Transverse colon (tissue), 4 donors: ENCODE measurements around the gene VPS26B. TPM values are rescaled to one million over a fixed set of nuclear protein-coding genes. Genes with fewer than 3 reads are reported as not detected.

Experiments
- DNase-seq: peaks from one replicate; pipeline ENCODE4 v3.0.0-alpha.2; 2019
- H3K27ac ChIP-seq, 4 donors: fragments of 200-600 bp; sonication (generic); 2 replicates each; pipeline ENCODE4 v1.5.1; 2016 to 2018; ENCODE audit warnings: inconsistent platforms in 4 of 4
- H3K27me3 ChIP-seq: fragments of 200-600 bp; sonication (generic); 2 replicates; pipeline ENCODE4 v1.5.1; 2017; ENCODE audit warnings: inconsistent platforms
- H3K36me3 ChIP-seq, 4 donors: fragments of 200-600 bp; sonication (generic); 2 replicates each; pipeline ENCODE4 v1.5.1; 2017 to 2019; ENCODE audit warnings: inconsistent platforms in 4 of 4
- H3K4me1 ChIP-seq, 4 donors: fragments of 200-600 bp; sonication (generic); 2 replicates each; pipeline ENCODE4 v1.5.1; 2017 to 2020; ENCODE audit warnings: inconsistent platforms in 4 of 4
- H3K4me3 ChIP-seq, 4 donors: fragments of 200-600 bp; sonication (generic); 1 replicate in 1 of 4; 2 replicates in 3 of 4; pipeline versions ENCODE4 v1.5.1 to v1.6.1; 2017 to 2019; ENCODE audit warnings: inconsistent platforms in 4 of 4
- H3K9me3 ChIP-seq, 2 donors: fragments of 200-600 bp; sonication (generic); 2 replicates each; pipeline ENCODE4 v1.5.1; 2017 to 2019; ENCODE audit warnings: inconsistent platforms in 2 of 2
- EP300 ChIP-seq: sonication (generic); formaldehyde crosslinking; IDR thresholded peaks from one replicate; pipeline ENCODE4 v1.6.1; 2017; ENCODE audit warnings: antibody characterized with exemption, low read depth
- POLR2A ChIP-seq: fragments of 450-650 bp; IDR thresholded peaks from one replicate; pipeline ENCODE4 v1.6.1; 2016; ENCODE audit warnings: antibody characterized with exemption, mild to moderate bottlenecking, moderate library complexity
- POLR2AphosphoS5 ChIP-seq, 3 donors: sonication (generic); formaldehyde crosslinking; IDR thresholded peaks; one replicate each; pipeline ENCODE4 v1.6.1; 2016; ENCODE audit warnings: antibody characterized with exemption in 3 of 3
- WGBS, 2 donors: methylation state at CpG; one replicate each; pipeline ENCODE4 v1.1.5; 2018; ENCODE audit warnings: low coverage in 1 of 2; 5-methylcytosine and 5-hydroxymethylcytosine counted together
- in situ Hi-C, 4 donors: fragments of 200-750 bp; cut with MboI; loops; one replicate each; pipeline versions ENCODE4 v1.15.0 to v1.15.1; 2017; ENCODE audit warnings: low sequenced_read_pairs in 3 of 4, low pct_ligation_motif_present in 1 of 4, low pct_unique_long_range_greater_than_20kb in 1 of 4
- intact Hi-C: fragments of 100-400 bp; cut with DNase I; formaldehyde crosslinking; loops from one replicate; pipeline ENCODE4 v1.15.1; 2023; ENCODE audit warnings: low total_unique reads
- total RNA-seq, 4 donors: library from RNA; depleted of rRNA; stranded (reverse); fragments of >200 nt; gene quantifications; one replicate each; pipeline ENCODE4 v1.1.0, GENCODE V29; 2016
- TF ChIP-seq, protein P1 (sequence below), 5 experiments: fragments of 200-600 bp in 3 of 5; fragments of 450-650 bp in 2 of 5; sonication (generic) in 3 of 5; IDR thresholded peaks; 1 replicate in 2 of 5; 2 replicates in 3 of 5; pipeline ENCODE4 v1.5.1; 2016 to 2017; ENCODE audit warnings: antibody characterized with exemption in 5 of 5, inconsistent platforms in 3 of 5, mild to moderate bottlenecking in 2 of 5, moderate library complexity in 1 of 5

VPS26B gene
- total RNA-seq, 4 donors from 2014 or later, result 32.8 to 49.4 (median 44.6) TPM

DNA sequence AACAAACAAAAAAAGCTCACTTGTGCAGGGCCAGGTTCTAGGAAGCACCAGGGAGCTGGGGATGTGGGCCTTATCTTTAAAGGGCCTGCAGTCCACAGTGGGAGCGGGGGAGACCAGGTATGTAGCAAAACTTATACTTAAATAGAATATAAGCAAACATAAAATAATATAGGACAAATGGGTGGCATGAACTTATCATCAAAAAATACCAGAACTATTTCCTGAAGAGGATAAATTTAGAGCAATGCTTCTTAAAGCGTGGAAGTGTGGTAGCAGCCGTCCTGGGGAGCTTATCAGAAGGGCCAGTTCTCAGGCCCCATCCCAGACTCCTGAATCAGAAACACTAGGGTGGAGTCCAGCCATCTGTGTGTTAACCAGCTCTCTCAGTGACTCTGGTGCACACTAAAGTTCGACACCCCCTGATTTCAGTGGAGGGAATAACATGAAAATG, 9.3 kb downstream of the VPS26B start:
- 83 to 87% methylated on average over 1 to 4 of the region's 4 CpGs for WGBS, 2 donors
- TF ChIP-seq POLR2A, result no peak
- TF ChIP-seq, protein P1, sequence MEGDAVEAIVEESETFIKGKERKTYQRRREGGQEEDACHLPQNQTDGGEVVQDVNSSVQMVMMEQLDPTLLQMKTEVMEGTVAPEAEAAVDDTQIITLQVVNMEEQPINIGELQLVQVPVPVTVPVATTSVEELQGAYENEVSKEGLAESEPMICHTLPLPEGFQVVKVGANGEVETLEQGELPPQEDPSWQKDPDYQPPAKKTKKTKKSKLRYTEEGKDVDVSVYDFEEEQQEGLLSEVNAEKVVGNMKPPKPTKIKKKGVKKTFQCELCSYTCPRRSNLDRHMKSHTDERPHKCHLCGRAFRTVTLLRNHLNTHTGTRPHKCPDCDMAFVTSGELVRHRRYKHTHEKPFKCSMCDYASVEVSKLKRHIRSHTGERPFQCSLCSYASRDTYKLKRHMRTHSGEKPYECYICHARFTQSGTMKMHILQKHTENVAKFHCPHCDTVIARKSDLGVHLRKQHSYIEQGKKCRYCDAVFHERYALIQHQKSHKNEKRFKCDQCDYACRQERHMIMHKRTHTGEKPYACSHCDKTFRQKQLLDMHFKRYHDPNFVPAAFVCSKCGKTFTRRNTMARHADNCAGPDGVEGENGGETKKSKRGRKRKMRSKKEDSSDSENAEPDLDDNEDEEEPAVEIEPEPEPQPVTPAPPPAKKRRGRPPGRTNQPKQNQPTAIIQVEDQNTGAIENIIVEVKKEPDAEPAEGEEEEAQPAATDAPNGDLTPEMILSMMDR (IDR thresholded peaks at IDR 0.05), result no peak
- TF ChIP-seq POLR2AphosphoS5 (IDR thresholded peaks at IDR 0.05), result no peak

DNA sequence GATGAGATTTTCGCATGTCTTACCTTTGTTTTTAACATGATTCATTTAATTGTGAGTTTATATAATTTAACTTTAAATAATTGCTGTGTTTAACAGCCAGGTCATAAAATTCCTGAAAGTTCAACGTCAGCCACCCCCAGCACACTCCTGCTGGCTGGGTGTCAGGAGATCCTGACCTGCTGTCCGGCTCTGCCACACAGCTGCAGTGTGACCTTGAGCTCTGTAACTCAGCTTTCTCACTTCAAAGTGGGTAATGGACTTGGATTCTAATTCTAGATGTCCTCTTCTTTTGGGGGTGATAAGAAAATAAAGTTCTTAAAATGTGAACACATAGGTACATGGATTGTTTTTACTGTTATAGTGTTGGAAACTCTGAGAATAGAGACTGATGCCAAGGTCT, 10.9 kb downstream of the VPS26B start:
- 80% methylated on average over 3 of the region's 3 CpGs; no CpG with 5 or more reads in 1 of the 2 donors for WGBS, 2 donors
- Histone ChIP-seq H3K36me3 (peaks cover 0 to 12% (median 4%) of the 10 kb centered on the region in 4 donors), H3K27me3 (no peaks in the 10 kb centered on the region), H3K9me3 (no peaks in the 10 kb centered on the region), H3K4me3 (no peak overlapping the region), H3K27ac (no peak overlapping the region), H3K4me1 (peaks cover 0 to 5% (median 0%) of the 10 kb centered on the region in 4 donors)
- DNase-seq, result no peak
- in situ Hi-C loops (no loop called here), intact Hi-C loops (no loop called here)
- no peak for TF ChIP-seq POLR2A
- no peak for TF ChIP-seq POLR2AphosphoS5 (IDR thresholded peaks at IDR 0.05)
- no peak for TF ChIP-seq EP300
- TF ChIP-seq, protein P1 (IDR thresholded peaks at IDR 0.05), result no peak

More for the DNA sequence above, 9.3 kb downstream of the VPS26B start:
- no peaks in the 10 kb centered on the region for H3K9me3 ChIP-seq
- peaks cover 0 to 10% (median 0%) of the 10 kb centered on the region in 4 donors for H3K4me1 ChIP-seq
- no peaks in the 10 kb centered on the region for H3K27me3 ChIP-seq
- H3K27ac ChIP-seq, result no peak overlapping the region
- peaks cover 0 to 7% (median under 1%) of the 10 kb centered on the region in 4 donors for H3K36me3 ChIP-seq
- H3K4me3 ChIP-seq, result no peak overlapping the region
- DNase-seq, result no peak
- intact Hi-C loops, result no loop called here
- in situ Hi-C loops, result no loop called here

DNA sequence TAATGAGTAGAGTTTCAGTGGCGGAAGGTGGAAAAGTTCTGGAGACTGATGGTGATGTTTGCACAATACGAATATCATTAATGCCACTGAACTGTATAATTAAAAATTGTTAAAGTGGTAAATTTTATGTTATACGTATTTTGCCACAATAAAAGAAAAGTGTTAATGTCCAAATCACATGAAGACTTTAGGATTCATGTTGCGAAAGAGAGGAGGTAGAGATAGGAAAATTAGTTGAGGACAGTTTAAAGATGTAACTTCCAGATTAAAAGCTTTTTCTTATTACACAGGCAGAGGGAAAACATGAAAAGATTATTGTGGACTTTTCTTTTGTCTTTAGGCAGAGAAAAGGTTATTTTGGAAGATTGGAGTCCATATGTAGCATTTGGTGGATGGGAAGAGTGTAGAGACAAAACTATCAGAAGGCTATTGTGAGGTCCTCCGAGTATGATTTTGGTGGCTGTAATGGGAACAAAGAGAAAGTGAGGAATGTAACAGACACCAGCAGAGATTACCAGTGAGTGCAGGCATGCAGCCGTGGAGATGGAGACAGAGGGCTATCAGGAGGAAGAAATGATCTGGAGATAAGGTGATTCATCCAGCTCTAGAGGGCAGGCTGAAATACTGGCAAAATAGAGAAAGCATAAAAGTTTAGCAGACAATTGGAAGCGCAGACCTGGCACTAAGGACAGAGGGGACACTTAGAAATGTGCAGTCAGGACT, 12.5 kb downstream of the VPS26B start:
- in situ Hi-C loops (no loop called here), intact Hi-C loops (no loop called here)
- no peak for DNase-seq
- H3K9me3 ChIP-seq, result no peaks in the 10 kb centered on the region
- 94 to 97% methylated on average over 6 to 7 of the region's 7 CpGs for WGBS, 2 donors
- H3K27me3 ChIP-seq, result no peaks in the 10 kb centered on the region
- H3K36me3 ChIP-seq, result peaks cover 0 to 21% (median 9%) of the 10 kb centered on the region in 4 donors
- no peak for TF ChIP-seq POLR2A
- no peak for TF ChIP-seq POLR2AphosphoS5 (IDR thresholded peaks at IDR 0.05)
- no peak for TF ChIP-seq EP300
- TF ChIP-seq, protein P1 (IDR thresholded peaks at IDR 0.05), result no peak
- H3K4me3 ChIP-seq, result no peak overlapping the region
- no peak overlapping the region for H3K27ac ChIP-seq
- H3K4me1 ChIP-seq, result no peaks in the 10 kb centered on the region

DNA sequence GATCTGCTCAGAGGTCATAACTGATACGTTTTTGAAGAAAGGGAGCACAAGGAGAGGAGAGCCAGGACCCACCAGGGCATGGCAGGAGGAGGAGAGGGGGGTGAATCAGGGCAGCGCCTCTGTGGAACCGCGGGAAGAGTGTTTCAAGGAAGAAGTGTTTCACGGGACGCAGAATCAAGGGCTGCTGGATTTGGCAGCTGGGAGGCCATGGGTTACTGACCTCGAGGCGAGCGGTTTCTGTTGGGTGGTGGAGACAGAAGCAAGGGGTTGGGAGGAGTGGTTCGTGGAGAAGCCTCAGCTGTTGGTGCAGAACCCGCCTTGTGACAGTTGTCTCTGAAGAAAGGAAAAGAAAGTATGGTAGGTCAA, 13.1 kb downstream of the VPS26B start:
- DNase-seq, result no peak
- Histone ChIP-seq H3K36me3 (peaks cover 0 to 26% (median 11%) of the 10 kb centered on the region in 4 donors), H3K4me3 (no peak overlapping the region), H3K27ac (no peak overlapping the region), H3K27me3 (no peaks in the 10 kb centered on the region), H3K9me3 (no peaks in the 10 kb centered on the region), H3K4me1 (no peaks in the 10 kb centered on the region)
- intact Hi-C loops, result no loop called here
- TF ChIP-seq POLR2AphosphoS5 (IDR thresholded peaks at IDR 0.05) (no peak), EP300 (no peak), POLR2A (no peak)
- TF ChIP-seq, protein P1 (IDR thresholded peaks at IDR 0.05), result no peak
- 89 to 92% methylated on average over 11 of the region's 11 CpGs for WGBS, 2 donors
- in situ Hi-C loops, result no loop called here
